HCT116 (cell line): ENCODE data around the gene NUAK2. TPM values are rescaled to one million over a fixed set of nuclear protein-coding genes. Genes with fewer than 3 reads are reported as not detected.

Experiments used
- ATAC-seq: fragments of 200-7000 bp; cut with Tn5 transposase; 2 replicates; pipeline ENCODE4 v1.9.1; 2020; ENCODE audit warnings: mild to moderate bottlenecking, moderate library complexity
- BruUV-seq: library from RNA; stranded (reverse); fragments of 400-500 nt; replicated peaks from 2 replicates; lab custom pipeline; 2021; lab: Mats Ljungman, UMichigan
- CTCF ChIA-PET: fragments of 300-600 bp; sonication (Branson Sonifier 250); formaldehyde crosslinking; loops from one replicate; lab custom pipeline; 2021; ENCODE audit warnings: antibody characterized with exemption; lab: Charles Lee
- POLR2A ChIA-PET: fragments of 300-600, 350-600 bp; sonication (Branson Sonifier 250); formaldehyde crosslinking; loops from one replicate; lab custom pipeline; 2021; ENCODE audit warnings: antibody characterized with exemption; lab: Charles Lee
- RAD21 ChIA-PET, 2 experiments: fragments of 300-600 bp; sonication (Branson Sonifier 250); formaldehyde crosslinking; loops; one replicate each; lab custom pipeline; 2023; ENCODE audit warnings: low total read pairs in 2 of 2; ENCODE audit not compliant: uncharacterized antibody in 2 of 2, unreplicated experiment in 2 of 2, low non-redundant PET in 1 of 2; lab: Charles Lee
- DNase-seq: peaks from one replicate; pipeline ENCODE4 v3.0.0-alpha.2; 2010; ENCODE audit warnings: low read depth, low spot score
- H2AFZ ChIP-seq: fragments of 200-600 bp; shearing (Covaris generic), sonication (generic); 2 replicates; pipeline ENCODE4 v1.6.1; 2017; ENCODE audit warnings: low read depth, mixed run types, mixed read lengths, antibody characterized with exemption, low read length; ENCODE audit not compliant: poor library complexity, severe bottlenecking
- H3K27ac ChIP-seq: 2 replicates; pipeline ENCODE4 v1.5.1; 2012; ENCODE audit warnings: low read depth, low read length
- H3K27me3 ChIP-seq: fragments of 200-600 bp; sonication (generic); 2 replicates; pipeline ENCODE4 v1.6.1; 2016; ENCODE audit warnings: mixed run types, low read length, mixed read lengths; ENCODE audit not compliant: insufficient read depth
- H3K36me3 ChIP-seq, 2 experiments: fragments of 200-500 bp in 1 of 2; fragments of 200-600 bp in 1 of 2; sonication (Bioruptor generic) in 1 of 2; sonication (generic) in 1 of 2; 2 replicates each; pipeline versions ENCODE4 v1.5.1 to v1.6.1; 2014 to 2016; ENCODE audit warnings: low read length in 2 of 2, inconsistent platforms in 1 of 2, mixed read lengths in 1 of 2, mixed run types in 1 of 2; ENCODE audit not compliant: insufficient read depth in 2 of 2, control insufficient read depth in 1 of 2
- H3K4me1 ChIP-seq, 2 experiments: fragments of 200-600 bp in 1 of 2; sonication (generic) in 1 of 2; 2 replicates each; pipeline versions ENCODE4 v1.5.1 to v1.6.1; 2012 to 2017; ENCODE audit warnings: low read length in 2 of 2, inconsistent platforms in 1 of 2, mild to moderate bottlenecking in 1 of 2, mixed read lengths in 1 of 2, mixed run types in 1 of 2, moderate library complexity in 1 of 2; ENCODE audit not compliant: insufficient read depth in 2 of 2, control insufficient read depth in 1 of 2
- H3K4me2 ChIP-seq: fragments of 200-600 bp; sonication (generic); 2 replicates; pipeline ENCODE4 v1.6.1; 2017; ENCODE audit warnings: mixed run types, low read length, mixed read lengths
- H3K4me3 ChIP-seq, 2 experiments: fragments of 200-600 bp in 1 of 2; sonication (generic) in 1 of 2; replicated peaks in 1 of 2; 2 replicates each; pipeline ENCODE4 v1.5.1; 2011 to 2016; ENCODE audit warnings: low read length in 2 of 2, control low read depth in 1 of 2, low read depth in 1 of 2, mild to moderate bottlenecking in 1 of 2, mixed read lengths in 1 of 2, mixed run types in 1 of 2
- H3K79me2 ChIP-seq: fragments of 200-600 bp; sonication (generic); 2 replicates; pipeline ENCODE4 v1.6.1; 2017; ENCODE audit warnings: mild to moderate bottlenecking, mixed run types, low read length, moderate library complexity, mixed read lengths; ENCODE audit not compliant: insufficient read depth
- H3K9ac ChIP-seq: fragments of 200-600 bp; sonication (generic); 2 replicates; pipeline ENCODE4 v1.6.1; 2016; ENCODE audit warnings: low read length, mixed read lengths
- H3K9me2 ChIP-seq: fragments of 200-600 bp; sonication (generic), shearing (Covaris generic); 2 replicates; pipeline ENCODE4 v1.6.1; 2017; ENCODE audit warnings: mixed run types, mild to moderate bottlenecking, moderate library complexity; ENCODE audit not compliant: insufficient read depth
- H3K9me3 ChIP-seq, 2 experiments: fragments of 200-500 bp in 1 of 2; fragments of 200-600 bp in 1 of 2; sonication (Bioruptor generic) in 1 of 2; sonication (generic) in 1 of 2; 2 replicates each; pipeline ENCODE4 v1.6.1; 2014 to 2017; ENCODE audit warnings: low read length in 2 of 2, mixed read lengths in 2 of 2, inconsistent platforms in 1 of 2, low read depth in 1 of 2, mild to moderate bottlenecking in 1 of 2, mixed run types in 1 of 2, moderate library complexity in 1 of 2; ENCODE audit not compliant: control insufficient read depth in 1 of 2, insufficient read depth in 1 of 2
- H4K20me1 ChIP-seq: fragments of 200-600 bp; sonication (generic), shearing (Covaris generic); 2 replicates; pipeline ENCODE4 v1.6.1; 2017; ENCODE audit warnings: mixed run types, mild to moderate bottlenecking, moderate library complexity; ENCODE audit not compliant: insufficient read depth
- ATF3 ChIP-seq: IDR thresholded peaks from 2 replicates; pipeline ENCODE4 v1.6.1; 2012
- CBX3 ChIP-seq: IDR thresholded peaks from 2 replicates; pipeline ENCODE4 v1.6.1; 2012; ENCODE audit warnings: low read depth
- CEBPB ChIP-seq: IDR thresholded peaks from 2 replicates; pipeline ENCODE4 v1.6.1; 2012; ENCODE audit warnings: low read depth
- CTCF ChIP-seq, 3 experiments: fragments of 200-600 bp in 1 of 3; sonication (generic) in 1 of 3; IDR thresholded peaks in 2 of 3; conservative IDR thresholded peaks in 1 of 3; 2 replicates each; pipeline ENCODE4 v1.5.1; 2012 to 2017; ENCODE audit warnings: low read depth in 2 of 3, low read length in 2 of 3, antibody characterized with exemption in 1 of 3, borderline replicate concordance in 1 of 3, control low read depth in 1 of 3, mild to moderate bottlenecking in 1 of 3, mixed read lengths in 1 of 3, mixed run types in 1 of 3, moderate library complexity in 1 of 3; ENCODE audit not compliant: insufficient read depth in 1 of 3
- ELF1 ChIP-seq: IDR thresholded peaks from 2 replicates; pipeline ENCODE4 v1.6.1; 2012; ENCODE audit warnings: low read depth, borderline replicate concordance
- EZH2 ChIP-seq: fragments of 200-600 bp; sonication (generic); IDR thresholded peaks from 2 replicates; pipeline ENCODE4 v1.6.1; 2017; ENCODE audit warnings: antibody characterized with exemption, mixed run types
- EZH2phosphoT487 ChIP-seq: fragments of 200-600 bp; IDR thresholded peaks from 2 replicates; pipeline ENCODE4 v1.6.1; 2018; ENCODE audit warnings: antibody characterized with exemption, borderline replicate concordance
- FOSL1 ChIP-seq: IDR thresholded peaks from 2 replicates; pipeline ENCODE4 v1.6.1; 2012; ENCODE audit warnings: low read depth
- JUND ChIP-seq: IDR thresholded peaks from 2 replicates; pipeline ENCODE4 v1.6.1; 2012
- MAX ChIP-seq: IDR thresholded peaks from 2 replicates; pipeline ENCODE4 v1.6.1; 2012
- POLR2A ChIP-seq: IDR thresholded peaks from 2 replicates; pipeline ENCODE4 v1.7.0; 2011; ENCODE audit warnings: borderline replicate concordance; ENCODE audit not compliant: insufficient read depth, insufficient read length; ENCODE audit errors: extremely low read depth
- POLR2AphosphoS5 ChIP-seq: IDR thresholded peaks from 2 replicates; pipeline ENCODE4 v1.6.1; 2011; ENCODE audit warnings: mild to moderate bottlenecking, low read depth, low read length, moderate library complexity
- SIN3A ChIP-seq: IDR thresholded peaks from 2 replicates; pipeline ENCODE4 v1.6.1; 2012; ENCODE audit warnings: low read depth
- SP1 ChIP-seq: IDR thresholded peaks from 2 replicates; pipeline ENCODE4 v1.6.1; 2012; ENCODE audit warnings: low read depth
- SRF ChIP-seq: IDR thresholded peaks from 2 replicates; pipeline ENCODE4 v1.6.1; 2012; ENCODE audit warnings: low read depth
- TCF7L2 ChIP-seq: IDR thresholded peaks from 2 replicates; pipeline ENCODE4 v1.7.0; 2011; ENCODE audit warnings: borderline replicate concordance, inconsistent platforms; ENCODE audit not compliant: insufficient read depth, insufficient read length; ENCODE audit errors: extremely low read depth
- ZBTB33 ChIP-seq: IDR thresholded peaks from 2 replicates; pipeline ENCODE4 v1.6.1; 2011; ENCODE audit warnings: mild to moderate bottlenecking, low read length, moderate library complexity; ENCODE audit not compliant: insufficient replicate concordance; ENCODE audit errors: extremely low read depth
- ZFX ChIP-seq: fragments of 450-650 bp; IDR thresholded peaks from 2 replicates; pipeline ENCODE4 v1.6.1; 2017
- ZNF274 ChIP-seq: fragments of 200-500 bp; sonication (Bioruptor generic); IDR thresholded peaks from 2 replicates; pipeline ENCODE4 v1.6.1; 2014; ENCODE audit warnings: mild to moderate bottlenecking, low read depth, low read length, inconsistent platforms
- intact Hi-C: fragments of 100-400 bp; cut with micrococcal nuclease; formaldehyde crosslinking; loops from 2 replicates; pipeline ENCODE4 v1.10.0; 2022
- total RNA-seq: library from RNA; stranded (reverse); gene quantifications from one replicate; pipeline ENCODE4 v1.2.1, GENCODE V29; 2021; ENCODE audit not compliant: unreplicated experiment

NUAK2 gene
- total RNA-seq, 1 experiment from 2014 or later = 3.0 TPM

GRCh38 chr1:205287767-205288559 is 33.6 kb downstream of the NUAK2 start (continued):
- TF ChIP-seq TCF7L2 (no peak), SRF (no peak), MAX (no peak), POLR2A (no peak), SIN3A (no peak)

- RAD21 ChIA-PET = no interaction called here
- Histone ChIP-seq H3K4me2 (no peak overlapping the region), H3K4me1 (peaks cover 30 to 61% of the 10 kb centered on the region in 2 experiments), H2AFZ (no peak overlapping the region), H3K9ac (no peak overlapping the region), H3K9me3 (no peaks in the 10 kb centered on the region), H3K9me2 (no peaks in the 10 kb centered on the region), H3K79me2 (no peaks in the 10 kb centered on the region), H3K27ac (no peak overlapping the region), H3K4me3 (no peak overlapping the region), H3K27me3 (no peaks in the 10 kb centered on the region), H4K20me1 (no peaks in the 10 kb centered on the region), H3K36me3 (no peaks in the 10 kb centered on the region)
- no TSS peak for BruUV-seq
- DNase-seq = no peak
- CTCF ChIA-PET = no interaction called here
- POLR2A ChIA-PET = no interaction called here
- intact Hi-C loops = no loop called here
- no peak for ATAC-seq
- TF ChIP-seq ATF3 (no peak), ZNF274 (no peak), JUND (no peak), SP1 (no peak), CEBPB (no peak), ZBTB33 (no peak), FOSL1 (no peak), POLR2AphosphoS5 (no peak), EZH2phosphoT487 (no peak), MAX (no peak), CBX3 (no peak), ZFX (no peak), TCF7L2 (no peak), SIN3A (no peak), CTCF (IDR thresholded peaks at IDR 0.05 in 2 of 3, conservative IDR thresholded peaks at IDR 0.05 in 1 of 3; ENCODE audit: borderline replicate concordance in 1 of 3, insufficient read depth in 1 of 3, low read depth in 2 of 3, low read length in 2 of 3) (no peak), POLR2A (no peak), EZH2 (no peak), ELF1 (no peak), SRF (no peak)
Measured at GRCh38 chr1:205287076-205287475, 34.5 kb downstream of the NUAK2 start.
